ENCODE data around the gene POLQ.
"Not testable (repeated sequence)": the region's sequence is repeated elsewhere in the genome, so short reads cannot be mapped to it uniquely, and the experiment has no call there.

Gene POLQ

DNA sequence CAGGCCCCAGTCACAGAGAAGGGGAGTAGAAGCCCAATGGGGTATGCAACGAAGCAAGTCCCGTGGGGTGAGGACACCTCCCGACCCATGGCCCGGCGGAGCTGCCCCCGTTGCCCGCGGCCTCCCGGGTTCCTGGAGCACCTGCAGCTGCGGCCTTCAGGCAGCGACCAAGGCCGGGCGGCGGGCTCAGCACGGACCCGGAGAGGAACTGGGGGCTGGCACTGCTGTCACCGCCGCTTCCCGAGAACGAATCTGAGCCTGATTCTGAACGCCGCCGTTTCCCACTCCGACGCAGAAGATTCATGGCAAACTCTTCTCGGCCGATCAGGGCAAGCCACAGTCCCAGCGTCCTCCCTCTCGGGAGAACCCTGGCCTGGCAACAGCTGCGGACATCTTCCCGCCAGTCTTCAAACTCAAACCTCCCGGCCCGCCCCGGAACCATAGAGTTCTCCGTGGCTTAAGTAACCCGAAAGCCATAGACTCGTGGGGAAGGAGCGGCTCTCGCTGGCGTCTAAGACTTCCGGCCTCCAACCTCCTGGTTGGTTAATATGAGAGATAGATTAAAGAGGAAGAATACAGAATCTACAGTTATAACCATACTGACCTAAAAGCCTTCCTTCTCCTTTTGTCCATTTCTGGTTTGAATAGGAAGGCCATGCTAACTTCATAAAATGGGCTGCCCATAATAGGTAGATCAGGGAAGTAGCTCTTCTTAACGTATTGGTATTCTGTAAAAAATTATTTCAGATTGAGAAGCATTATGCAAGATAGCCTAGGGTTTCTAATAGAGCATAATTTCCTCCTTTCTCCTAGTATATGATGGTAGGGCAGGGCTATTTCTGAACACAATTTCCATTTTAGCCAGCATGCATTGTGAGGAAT lies at the start of gene POLQ:
TSS of gene POLQ (minus strand) at position 415 of the 882 bp plus-strand sequence. CDS start at position 304, 111 bp downstream.
- DNase-seq (ENCODE audit: low spot score) = peak; percentile 96

DNA sequence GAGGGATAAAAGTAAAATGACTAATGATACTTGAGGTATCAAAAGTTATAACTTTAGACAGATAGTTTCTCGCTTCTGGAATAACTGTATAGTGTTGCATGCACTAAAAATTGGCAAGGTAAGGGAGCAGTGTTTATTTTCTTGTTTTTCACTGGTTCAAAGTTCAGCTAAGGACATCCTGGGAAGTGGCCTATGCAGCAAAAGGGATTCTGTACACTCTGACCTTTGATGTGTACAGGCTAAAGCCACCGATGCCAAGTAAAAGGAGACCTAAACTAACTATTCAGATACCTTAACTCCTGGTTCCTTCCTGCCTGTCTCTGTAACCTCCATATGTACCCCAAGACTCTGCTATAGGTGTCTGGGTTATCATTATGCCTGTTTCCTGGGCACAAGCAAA lies 49.1 kb upstream of the POLQ start:
- no peak for DNase-seq (ENCODE audit: low spot score)

- DNase-seq (ENCODE audit: low spot score) = not testable (repeated sequence)
Measured at GRCh38 chr3:121593806-121594205, 48.0 kb upstream of the POLQ start.

DNA sequence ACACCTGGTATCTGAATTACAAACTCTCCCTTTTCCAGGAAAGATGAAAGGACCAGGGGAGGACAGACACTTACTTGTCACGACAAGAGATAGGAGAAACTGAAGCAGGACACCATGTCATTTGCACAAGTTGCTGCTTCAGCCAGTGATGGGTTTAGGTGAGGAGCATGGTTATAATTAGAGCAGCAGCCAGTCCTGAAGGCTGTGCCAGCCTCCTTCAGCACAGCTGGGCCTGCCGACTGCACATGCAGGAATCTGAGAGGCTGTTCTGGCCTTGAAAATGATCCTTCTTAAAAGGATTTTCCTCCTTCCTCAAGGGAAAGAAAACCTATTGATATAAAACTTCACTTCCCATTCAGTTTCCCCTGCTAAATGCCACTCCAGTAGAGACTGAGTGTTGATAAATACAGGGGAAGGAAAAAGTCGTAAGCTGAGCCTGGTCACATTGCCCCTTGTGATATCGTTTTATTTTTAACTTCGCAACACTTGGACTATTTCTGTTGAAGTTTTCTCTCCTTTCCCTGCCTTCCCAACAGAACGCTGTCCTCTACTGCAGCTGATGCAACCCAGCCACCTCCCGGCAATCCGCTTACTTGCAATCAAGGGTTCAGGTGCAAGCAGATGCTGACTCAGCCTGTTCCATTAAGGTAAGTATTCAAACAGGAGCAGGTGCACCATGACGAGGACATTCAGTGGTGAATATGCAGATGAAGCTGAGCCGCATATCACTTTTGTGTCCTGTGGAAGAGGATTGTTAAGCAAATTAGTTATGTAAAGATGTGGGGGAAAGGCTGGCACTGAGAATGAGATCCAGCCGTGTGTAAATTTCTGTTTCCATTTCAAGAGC lies 47.3 kb upstream of the POLQ start, which contains the start of gene FBXO40:
TSS of gene FBXO40 (plus strand) at position 524 of the 847 bp plus-strand sequence. CDS start 27,197 bp downstream, outside the sequence.
- peak; percentile 20 for DNase-seq (ENCODE audit: low spot score)

- DNase-seq (ENCODE audit: low spot score) = no peak
Measured at GRCh38 chr3:121584418-121584817, 38.6 kb upstream of the POLQ start.

DNA sequence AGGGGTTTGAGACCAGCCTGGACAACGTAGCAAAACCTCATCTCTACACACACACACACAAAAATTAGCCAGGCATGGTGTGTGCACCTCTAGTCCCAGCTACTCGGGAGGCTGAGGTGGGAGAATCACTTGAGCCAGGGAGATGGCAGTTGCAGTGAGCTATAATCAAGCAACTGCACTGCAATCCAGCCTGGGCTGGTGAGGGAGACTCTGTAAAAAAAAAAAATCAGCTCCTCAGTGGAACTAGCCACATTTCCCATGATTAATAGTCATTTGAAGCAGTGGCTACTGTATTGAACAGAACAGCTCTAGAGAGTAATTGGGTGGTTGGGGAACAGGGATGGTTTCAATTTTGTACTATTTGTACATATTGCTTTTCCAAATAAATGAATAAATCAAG lies 35.9 kb upstream of the POLQ start:
- DNase-seq (ENCODE audit: low spot score) = no peak

- DNase-seq (ENCODE audit: low spot score) = no peak
Measured at GRCh38 chr3:121574449-121574848, 28.7 kb upstream of the POLQ start.

GRCh38 chr3:121567649-121568048 lies 21.9 kb upstream of the POLQ start, which contains the start of gene ARGFX:
ARGFX (plus strand) TSS chr3:121567949; CDS start chr3:121570714, 2,765 bp downstream.
- no peak for DNase-seq (ENCODE audit: low spot score)

- no peak for DNase-seq (ENCODE audit: low spot score)
Measured at GRCh38 chr3:121566773-121567172, 21.0 kb upstream of the POLQ start.

DNA sequence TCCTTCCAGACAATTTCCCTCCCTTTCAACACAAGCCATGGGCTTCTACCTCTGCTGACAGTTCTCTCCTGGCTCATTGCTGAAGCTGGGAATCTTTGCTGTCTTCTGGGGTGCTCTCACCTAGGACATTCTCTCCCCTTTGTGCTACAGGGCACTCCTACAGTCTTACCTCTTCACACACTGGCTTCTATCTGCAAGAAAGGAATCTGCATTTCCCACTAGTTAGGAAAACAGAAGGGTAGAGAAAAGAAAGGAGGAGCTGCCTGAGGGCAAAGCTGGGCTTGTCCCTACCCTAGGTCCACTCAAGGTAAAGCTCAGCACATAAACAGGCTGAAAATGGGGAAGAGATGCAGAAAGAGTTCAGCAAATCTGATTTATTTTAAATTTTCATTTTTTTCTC lies 16.4 kb upstream of the POLQ start:
- no peak for DNase-seq (ENCODE audit: low spot score)

- no peak for DNase-seq (ENCODE audit: low spot score)
Measured at GRCh38 chr3:121557426-121557934, 11.7 kb upstream of the POLQ start.

DNA sequence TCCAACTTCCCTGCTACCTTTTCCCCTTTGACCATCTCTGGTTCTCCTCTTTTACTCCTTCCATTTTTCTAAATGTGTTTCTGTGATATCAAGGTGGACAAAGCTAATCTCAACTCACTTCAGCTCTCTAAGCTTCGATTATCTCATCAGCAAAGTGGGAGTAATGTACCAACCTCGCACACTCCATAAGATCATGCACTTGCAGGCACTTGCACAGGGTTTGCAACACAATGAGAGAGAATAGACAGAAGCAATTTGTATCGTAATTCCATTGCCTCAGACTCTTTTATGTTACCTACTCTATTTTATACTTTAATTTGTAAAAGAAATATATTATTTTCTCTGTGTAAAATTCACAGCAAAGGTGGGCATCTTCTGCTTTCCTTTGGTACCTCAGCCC lies 7.0 kb upstream of the POLQ start:
- DNase-seq (ENCODE audit: low spot score) = no peak

- no peak for DNase-seq (ENCODE audit: low spot score)
Measured at GRCh38 chr3:121552379-121552778, 6.6 kb upstream of the POLQ start.

GRCh38 chr3:121545049-121545573 lies 677 bp downstream of the POLQ start:
- DNase-seq (ENCODE audit: low spot score) = peak; percentile 25

GRCh38 chr3:121542924-121543323 lies 2.9 kb downstream of the POLQ start:
- DNase-seq (ENCODE audit: low spot score) = peak; percentile 28

DNA sequence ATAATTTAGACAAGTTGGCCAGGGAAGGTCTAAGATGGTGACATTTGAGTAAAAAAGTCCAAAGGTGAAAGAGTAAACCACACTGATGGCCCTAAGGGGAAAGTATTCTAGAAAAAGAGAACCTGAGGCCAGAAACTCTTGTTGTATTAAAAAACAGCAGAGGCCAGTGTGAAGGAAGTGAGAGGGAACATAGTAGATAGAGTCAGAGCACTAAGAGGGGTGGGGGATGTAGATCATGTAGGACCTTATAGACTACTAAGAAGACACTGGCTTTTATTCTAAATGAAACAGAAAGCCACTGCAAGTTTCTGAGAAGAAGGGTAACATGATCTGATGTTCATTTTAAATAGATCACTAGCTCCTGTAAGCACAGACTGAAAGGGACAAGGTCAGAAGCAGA lies 14.5 kb downstream of the POLQ start:
- DNase-seq (ENCODE audit: low spot score) = no peak

GRCh38 chr3:121529308-121529707 lies 16.5 kb downstream of the POLQ start:
- peak; percentile 8 for DNase-seq (ENCODE audit: low spot score)

- DNase-seq (ENCODE audit: low spot score) = no peak
Measured at GRCh38 chr3:121520510-121520909, 25.3 kb downstream of the POLQ start.

GRCh38 chr3:121517953-121518655 lies 27.7 kb downstream of the POLQ start:
- no peak for DNase-seq (ENCODE audit: low spot score)

GRCh38 chr3:121515862-121516261 lies 29.9 kb downstream of the POLQ start:
- no peak for DNase-seq (ENCODE audit: low spot score)

- no peak for DNase-seq (ENCODE audit: low spot score)
Measured at GRCh38 chr3:121515313-121515712, 30.5 kb downstream of the POLQ start.

GRCh38 chr3:121514496-121514895 lies 31.3 kb downstream of the POLQ start:
- no peak for DNase-seq (ENCODE audit: low spot score)

Measured in kidney tubule cell (primary cell).